HEK293T (cell line): ENCODE data around the gene BNIP5.

Source experiments
- CTCF ChIA-PET: fragments of 350-600 bp; formaldehyde crosslinking; extraction: SDS; loops from one replicate; lab custom pipeline; 2021; ENCODE audit warnings: antibody characterized with exemption, inconsistent platforms; lab: Yijun Ruan, JAX
- POLR2A ChIA-PET: fragments of 350-600 bp; formaldehyde crosslinking; extraction: SDS; loops from one replicate; lab custom pipeline; 2020; ENCODE audit warnings: antibody characterized with exemption, inconsistent platforms; lab: Yijun Ruan, JAX
- DNase-seq: peaks from one replicate; pipeline ENCODE4 v3.0.0; 2012; ENCODE audit warnings: mixed read lengths; ENCODE audit errors: extremely low spot score
- ARNT ChIP-seq: fragments of 450-650 bp; IDR thresholded peaks from 2 replicates; pipeline ENCODE4 v1.6.1; 2017; ENCODE audit warnings: mild to moderate bottlenecking
- BHLHE40 ChIP-seq: fragments of 450-650 bp; IDR thresholded peaks from 2 replicates; pipeline ENCODE4 v1.6.1; 2016; ENCODE audit warnings: mild to moderate bottlenecking, moderate library complexity, borderline replicate concordance
- CTBP1 ChIP-seq: fragments of 450-650 bp; IDR thresholded peaks from 2 replicates; pipeline ENCODE4 v1.6.1; 2016; ENCODE audit warnings: borderline replicate concordance
- ELF4 ChIP-seq: fragments of 450-650 bp; IDR thresholded peaks from 2 replicates; pipeline ENCODE4 v1.6.1; 2017; ENCODE audit warnings: antibody characterized with exemption
- FOXA1 ChIP-seq: fragments of 450-650 bp; IDR thresholded peaks from 2 replicates; pipeline ENCODE4 v1.6.1; 2016; ENCODE audit warnings: mild to moderate bottlenecking
- FOXK2 ChIP-seq: fragments of 450-650 bp; IDR thresholded peaks from 2 replicates; pipeline ENCODE4 v1.6.1; 2016; ENCODE audit warnings: mild to moderate bottlenecking
- FOXM1 ChIP-seq: fragments of 450-650 bp; IDR thresholded peaks from 2 replicates; pipeline ENCODE4 v1.6.1; 2017; ENCODE audit warnings: mild to moderate bottlenecking, borderline replicate concordance
- HDGF ChIP-seq: fragments of 450-650 bp; IDR thresholded peaks from 2 replicates; pipeline ENCODE4 v1.6.1; 2017; ENCODE audit warnings: antibody characterized with exemption, borderline replicate concordance
- L3MBTL2 ChIP-seq: fragments of 450-650 bp; conservative IDR thresholded peaks from 2 replicates; pipeline ENCODE4 v1.6.1; 2016; ENCODE audit warnings: mild to moderate bottlenecking
- LEF1 ChIP-seq: fragments of 450-650 bp; IDR thresholded peaks from 2 replicates; pipeline ENCODE4 v1.6.1; 2017; ENCODE audit warnings: mild to moderate bottlenecking, borderline replicate concordance
- NFRKB ChIP-seq: fragments of 450-650 bp; IDR thresholded peaks from 2 replicates; pipeline ENCODE4 v1.6.1; 2016; ENCODE audit warnings: mild to moderate bottlenecking, moderate library complexity
- PKNOX1 ChIP-seq: fragments of 450-650 bp; IDR thresholded peaks from 2 replicates; pipeline ENCODE4 v1.6.1; 2016
- SP1 ChIP-seq: fragments of 450-650 bp; IDR thresholded peaks from 2 replicates; pipeline ENCODE4 v1.6.1; 2017
- SUZ12 ChIP-seq: fragments of 450-650 bp; IDR thresholded peaks from 2 replicates; pipeline ENCODE4 v1.6.1; 2016; ENCODE audit warnings: mild to moderate bottlenecking
- TARDBP ChIP-seq: fragments of 450-650 bp; IDR thresholded peaks from 2 replicates; pipeline ENCODE4 v1.6.1; 2016
- ZNF384 ChIP-seq: fragments of 450-650 bp; IDR thresholded peaks from 2 replicates; pipeline ENCODE4 v1.6.1; 2016

The BNIP5 gene

GRCh38 chr6:36336779-36337241 is at the start of gene BNIP5:
BNIP5 (minus strand) TSS chr6:36336888; CDS start chr6:36330690, 6,198 bp downstream.
- TF ChIP-seq CTBP1 (no peak), FOXK2 (no peak), SUZ12 (no peak), NFRKB (no peak), ZNF384 (no peak), SP1 (no peak), ARNT (no peak), FOXA1 (no peak), HDGF (no peak), LEF1 (no peak), BHLHE40 (no peak), PKNOX1 (no peak), L3MBTL2 (no peak), TARDBP (no peak), FOXM1 (no peak)
- DNase-seq, result no peak
- ChIA-PET CTCF (interaction anchor here (0.9 kb wide), 1 partner anchor 24 kb away, joined by 3 read pairs; no protein-coding TSS in a partner anchor), POLR2A (no interaction called here)

- POLR2A ChIA-PET, result no interaction called here
- CTCF ChIA-PET, result no interaction called here
- DNase-seq, result no peak
- TF ChIP-seq SP1, result no peak
- TF ChIP-seq ARNT, result no peak
- no peak for TF ChIP-seq CTBP1
- TF ChIP-seq ZNF384, result no peak
- no peak for TF ChIP-seq FOXA1
Measured at GRCh38 chr6:36384095-36384494, 47.4 kb upstream of the BNIP5 start.

- ChIA-PET POLR2A (no interaction called here), CTCF (no interaction called here)
- no peak for DNase-seq
- TF ChIP-seq FOXK2, result no peak
- TF ChIP-seq ELF4, result no peak
- TF ChIP-seq ARNT, result no peak
- no peak for TF ChIP-seq NFRKB
- TF ChIP-seq L3MBTL2, result no peak
- no peak for TF ChIP-seq SUZ12
- no peak for TF ChIP-seq SP1
- no peak for TF ChIP-seq ZNF384
Measured at GRCh38 chr6:36383606-36384005, 46.9 kb upstream of the BNIP5 start.

GRCh38 chr6:36382976-36383375 is 46.3 kb upstream of the BNIP5 start:
- CTCF ChIA-PET, result no interaction called here
- TF ChIP-seq TARDBP, result no peak
- no peak for TF ChIP-seq PKNOX1
- no peak for TF ChIP-seq ZNF384
- no peak for TF ChIP-seq FOXK2
- TF ChIP-seq CTBP1, result no peak
- no peak for TF ChIP-seq SP1
- TF ChIP-seq BHLHE40, result no peak
- TF ChIP-seq FOXA1, result no peak
- no peak for TF ChIP-seq ELF4
- POLR2A ChIA-PET, result no interaction called here
- no peak for DNase-seq

- DNase-seq, result no peak
- POLR2A ChIA-PET, result no interaction called here
- TF ChIP-seq BHLHE40, result no peak
- no peak for TF ChIP-seq LEF1
- no peak for TF ChIP-seq FOXK2
- TF ChIP-seq FOXM1, result no peak
- TF ChIP-seq ELF4, result no peak
- TF ChIP-seq PKNOX1, result no peak
- CTCF ChIA-PET, result no interaction called here
Measured at GRCh38 chr6:36381502-36382389, 45.1 kb upstream of the BNIP5 start.

- TF ChIP-seq PKNOX1 (no peak), LEF1 (no peak), NFRKB (no peak), HDGF (no peak)
- no peak for DNase-seq
- POLR2A ChIA-PET, result no interaction called here
- CTCF ChIA-PET, result no interaction called here
Measured at GRCh38 chr6:36380166-36380565, 43.5 kb upstream of the BNIP5 start.
